GM21381 (cell line): ENCODE measurements around the gene GFY.

Experiments
- ATAC-seq: cut with Tn5 transposase; IDR thresholded peaks from one replicate; pipeline ENCODE4 v1.9.1; 2021; ENCODE audit warnings: mild to moderate bottlenecking, moderate library complexity; ENCODE audit not compliant: unreplicated experiment

Gene GFY

GRCh38 chr19:49428547-49429451 lies 3.6 kb downstream of the GFY start:
- ATAC-seq: no peak

- ATAC-seq: no peak
Observed at GRCh38 chr19:49430172-49430677, 5.0 kb downstream of the GFY start.

- no peak for ATAC-seq
Observed at GRCh38 chr19:49430678-49431329, 5.6 kb downstream of the GFY start.

GRCh38 chr19:49431330-49431749 lies 6.2 kb downstream of the GFY start:
- ATAC-seq: no peak

GRCh38 chr19:49432141-49433073 lies 7.2 kb downstream of the GFY start:
- no peak for ATAC-seq

GRCh38 chr19:49433240-49433901 lies 8.2 kb downstream of the GFY start:
- ATAC-seq: no peak

GRCh38 chr19:49434907-49435583 lies 9.9 kb downstream of the GFY start:
- ATAC-seq: no peak

GRCh38 chr19:49435670-49436069 lies 10.5 kb downstream of the GFY start:
- ATAC-seq: no peak

- ATAC-seq: no peak
Observed at GRCh38 chr19:49436381-49437017, 11.3 kb downstream of the GFY start.

- ATAC-seq: no peak
Observed at GRCh38 chr19:49437231-49437630, 12.0 kb downstream of the GFY start.

GRCh38 chr19:49438261-49438660 lies 13.1 kb downstream of the GFY start:
- ATAC-seq: no peak

- no peak for ATAC-seq
Observed at GRCh38 chr19:49439836-49440235, 14.6 kb downstream of the GFY start.

- no peak for ATAC-seq
Observed at GRCh38 chr19:49440439-49441209, 15.4 kb downstream of the GFY start.

GRCh38 chr19:49441210-49441959 lies 16.2 kb downstream of the GFY start, which contains the start of gene SLC17A7:
Gene SLC17A7 (minus strand): TSS chr19:49441527. CDS start chr19:49441379, 148 bp downstream.
- no peak for ATAC-seq

- no peak for ATAC-seq
Observed at GRCh38 chr19:49441960-49442350, 16.8 kb downstream of the GFY start.

GRCh38 chr19:49442354-49442753 lies 17.2 kb downstream of the GFY start:
- ATAC-seq: no peak

- peak; percentile 21 for ATAC-seq
Observed at GRCh38 chr19:49442771-49443365, 17.7 kb downstream of the GFY start.
